Measurements from ENCODE around the gene HCRTR1. TPM values are rescaled to one million over a fixed set of nuclear protein-coding genes. Genes with fewer than 3 reads are reported as not detected.

Gene HCRTR1
- total and polyA plus RNA-seq, 8 donors = not detected

GRCh38 chr1:31580891-31581603 lies 36.4 kb upstream of the HCRTR1 start:
- Histone ChIP-seq H3K36me3 (peaks cover 14 to 31% (median 23%) of the 10 kb centered on the region in 4 donors), H3K27me3 (peaks cover 0 to 11% (median 0%) of the 10 kb centered on the region in 3 donors), H3K9me3 (no peaks in the 10 kb centered on the region), H3K4me3 (peak overlapping the region in 2 of 4 donors; percentile 33 to 39), H3K4me1 (peaks cover 54 to 80% (median 71%) of the 10 kb centered on the region in 4 donors), H3K27ac (peak overlapping the region; percentile 28 to 92 (median 86))
- 67 to 75% (median 71%) methylated on average over 15 of the region's 15 CpGs for WGBS, 5 donors
- intact Hi-C loops (cut with DNase I; ENCODE audit: low total_unique reads) = no loop called here
- DNase-seq = no peak
- TF ChIP-seq CTCF (IDR thresholded peaks at IDR 0.05) (no peak), POLR2A (IDR thresholded peaks at IDR 0.05) (no peak), POLR2AphosphoS5 (IDR thresholded peaks at IDR 0.05) (no peak), EP300 (IDR thresholded peaks at IDR 0.05) (no peak)

- DNase-seq = no peak
- Histone ChIP-seq H3K27me3 (peaks cover 0 to under 1% (median 0%) of the 10 kb centered on the region in 3 donors), H3K9me3 (no peaks in the 10 kb centered on the region), H3K4me3 (no peak overlapping the region), H3K4me1 (peaks cover 52 to 88% (median 73%) of the 10 kb centered on the region in 4 donors), H3K36me3 (peaks cover 18 to 42% (median 33%) of the 10 kb centered on the region in 4 donors), H3K27ac (peak overlapping the region; percentile 76 to 92 (median 86))
- TF ChIP-seq POLR2A (IDR thresholded peaks at IDR 0.05) (no peak), EP300 (IDR thresholded peaks at IDR 0.05) (no peak), POLR2AphosphoS5 (IDR thresholded peaks at IDR 0.05) (no peak), CTCF (IDR thresholded peaks at IDR 0.05) (no peak)
- intact Hi-C loops (cut with DNase I; ENCODE audit: low total_unique reads) = no loop called here
- 63 to 73% (median 70%) methylated on average over 12 of the region's 12 CpGs for WGBS, 5 donors
Observed at GRCh38 chr1:31581821-31582810, 35.4 kb upstream of the HCRTR1 start.

GRCh38 chr1:31583082-31583994 lies 34.2 kb upstream of the HCRTR1 start:
- WGBS, 5 donors = 57 to 77% (median 63%) methylated on average over 16 of the region's 16 CpGs
- Histone ChIP-seq H3K36me3 (peaks cover 18 to 44% (median 35%) of the 10 kb centered on the region in 4 donors), H3K4me3 (peak overlapping the region in 1 of 4 donors; percentile 8), H3K27ac (peak overlapping the region; percentile 76 to 92 (median 86)), H3K9me3 (no peaks in the 10 kb centered on the region), H3K4me1 (peaks cover 62 to 95% (median 85%) of the 10 kb centered on the region in 4 donors), H3K27me3 (no peaks in the 10 kb centered on the region)
- intact Hi-C loops (cut with DNase I; ENCODE audit: low total_unique reads) = no loop called here
- no peak for TF ChIP-seq POLR2AphosphoS5 (IDR thresholded peaks at IDR 0.05)
- no peak for TF ChIP-seq CTCF (IDR thresholded peaks at IDR 0.05)
- TF ChIP-seq POLR2A (IDR thresholded peaks at IDR 0.05) = no peak
- no peak for TF ChIP-seq EP300 (IDR thresholded peaks at IDR 0.05)
- DNase-seq = no peak
